Activated CD4-positive, alpha-beta T cell treated with anti-CD3 and anti-CD28 coated beads, Interleukin-2, amount 10 ng/mL, durations not matched to agents 24 days and 14 days (primary cell): ENCODE data around the gene TAF4. TPM values are rescaled to one million over a fixed set of nuclear protein-coding genes. Genes with fewer than 3 reads are reported as not detected.
"Not testable (repeated sequence)": the region's sequence is repeated elsewhere in the genome, so short reads cannot be mapped to it uniquely, and the experiment has no call there.

ENCODE experiments used
- DNase-seq: peaks from one replicate; pipeline ENCODE4 v3.0.0; 2022
- H3K27ac Mint-ChIP-seq: one replicate; pipeline ENCODE4 v1.8.0; 2022; ENCODE audit warnings: mild to moderate bottlenecking, mixed read lengths
- H3K27me3 Mint-ChIP-seq: one replicate; pipeline ENCODE4 v1.8.0; 2022; ENCODE audit warnings: mixed read lengths
- H3K36me3 Mint-ChIP-seq: one replicate; pipeline ENCODE4 v1.8.0; 2022; ENCODE audit warnings: low read depth, mild to moderate bottlenecking, mixed read lengths
- H3K4me1 Mint-ChIP-seq: one replicate; pipeline ENCODE4 v1.8.0; 2021; ENCODE audit warnings: mixed read lengths
- H3K4me3 Mint-ChIP-seq: one replicate; pipeline ENCODE4 v1.8.0; 2022; ENCODE audit warnings: mild to moderate bottlenecking, moderate library complexity, mixed read lengths
- H3K9me3 Mint-ChIP-seq: one replicate; pipeline ENCODE4 v1.8.0; 2021; ENCODE audit warnings: mixed read lengths
- intact Hi-C: fragments of 100-400 bp; cut with micrococcal nuclease; formaldehyde crosslinking; loops from one replicate; pipeline ENCODE4 v1.15.1; 2023
- total RNA-seq: library from RNA; stranded (reverse); gene quantifications from 2 replicates; pipeline ENCODE4 v1.2.3, GENCODE V29; 2022

Gene TAF4
- total RNA-seq, 1 donor from 2014 or later, result 25.6 TPM

DNA sequence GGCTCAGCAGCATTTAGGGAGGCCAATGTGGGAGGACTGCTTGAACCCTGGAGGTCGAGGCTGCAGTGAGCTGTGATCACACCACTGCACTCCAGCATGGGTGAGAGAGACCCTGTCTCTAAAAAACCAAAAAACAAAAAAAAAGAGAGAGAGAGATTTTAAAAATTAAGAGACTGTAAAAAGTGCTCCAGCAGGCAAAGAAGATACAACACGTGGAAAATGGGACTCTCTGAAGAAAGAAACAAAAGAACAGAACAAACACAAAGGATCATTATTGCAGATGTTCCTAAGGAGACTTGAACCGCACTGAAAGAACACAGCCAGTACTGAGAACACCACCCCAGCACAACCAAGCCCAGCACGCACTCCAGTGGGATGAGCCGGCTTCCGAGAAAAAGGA lies 74.2 kb downstream of the TAF4 start:
- Mint-ChIP-seq H3K27me3 (no peaks in the 10 kb centered on the region), H3K27ac (no peak overlapping the region), H3K4me1 (no peaks in the 10 kb centered on the region), H3K4me3 (no peak overlapping the region), H3K36me3 (peaks cover 87% of the 10 kb centered on the region), H3K9me3 (peaks cover 31% of the 10 kb centered on the region)
- DNase-seq, result no peak
- intact Hi-C loops, result no loop called here

- intact Hi-C loops, result no loop called here
- Mint-ChIP-seq H3K4me1 (no peaks in the 10 kb centered on the region), H3K4me3 (no peak overlapping the region), H3K36me3 (peaks cover 86% of the 10 kb centered on the region), H3K27ac (no peak overlapping the region), H3K27me3 (no peaks in the 10 kb centered on the region), H3K9me3 (peaks cover 31% of the 10 kb centered on the region)
- DNase-seq, result no peak
These were observed 75.2 kb downstream of the TAF4 start for GRCh38 chr20:61990484-61990883.

DNA sequence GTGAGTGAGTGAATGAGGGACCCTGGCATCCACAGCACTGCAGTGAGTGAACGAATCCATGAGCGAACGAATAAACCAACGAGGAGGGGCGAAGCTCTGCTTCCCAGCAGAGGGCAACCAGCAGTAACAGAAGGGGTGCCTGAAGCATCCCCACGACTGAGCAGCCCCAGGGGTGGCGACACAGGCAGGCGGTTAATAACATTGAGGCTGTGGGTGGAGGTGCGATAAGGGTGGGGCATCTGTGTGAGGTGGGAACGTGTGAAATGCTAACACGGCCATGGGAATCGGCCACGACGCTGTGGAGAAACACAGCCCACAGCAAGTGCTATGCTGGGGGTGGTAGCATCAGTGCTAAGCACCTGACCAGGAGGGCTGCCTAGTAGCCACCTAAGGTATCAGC lies 75.9 kb downstream of the TAF4 start:
- Mint-ChIP-seq H3K4me1 (no peaks in the 10 kb centered on the region), H3K27ac (no peak overlapping the region), H3K4me3 (no peak overlapping the region), H3K36me3 (peaks cover 84% of the 10 kb centered on the region), H3K27me3 (no peaks in the 10 kb centered on the region), H3K9me3 (peaks cover 31% of the 10 kb centered on the region)
- intact Hi-C loops, result no loop called here
- DNase-seq, result no peak

DNA sequence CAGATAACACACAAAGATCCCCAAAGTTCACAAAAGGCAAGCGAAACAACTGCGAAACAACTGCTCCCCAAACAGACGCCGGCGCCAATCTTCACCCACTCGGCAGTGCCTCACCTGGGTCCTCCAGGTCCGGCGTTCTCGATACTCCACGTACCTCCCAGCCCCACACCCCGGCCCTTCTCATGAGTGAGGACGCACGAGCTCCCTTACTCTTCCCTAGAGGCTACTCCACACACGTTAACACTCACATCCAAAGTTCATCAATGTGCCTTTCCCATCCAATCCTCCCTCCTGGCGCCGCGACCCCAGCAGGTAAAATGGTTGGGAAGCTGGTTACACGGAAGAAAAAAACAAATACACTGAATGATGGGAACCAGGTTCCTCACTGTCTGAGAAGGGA lies 77.0 kb downstream of the TAF4 start:
- Mint-ChIP-seq H3K27ac (no peak overlapping the region), H3K27me3 (no peaks in the 10 kb centered on the region), H3K9me3 (peaks cover 26% of the 10 kb centered on the region), H3K4me1 (no peaks in the 10 kb centered on the region), H3K36me3 (peaks cover 84% of the 10 kb centered on the region), H3K4me3 (no peak overlapping the region)
- no peak for DNase-seq
- intact Hi-C loops, result no loop called here

DNA sequence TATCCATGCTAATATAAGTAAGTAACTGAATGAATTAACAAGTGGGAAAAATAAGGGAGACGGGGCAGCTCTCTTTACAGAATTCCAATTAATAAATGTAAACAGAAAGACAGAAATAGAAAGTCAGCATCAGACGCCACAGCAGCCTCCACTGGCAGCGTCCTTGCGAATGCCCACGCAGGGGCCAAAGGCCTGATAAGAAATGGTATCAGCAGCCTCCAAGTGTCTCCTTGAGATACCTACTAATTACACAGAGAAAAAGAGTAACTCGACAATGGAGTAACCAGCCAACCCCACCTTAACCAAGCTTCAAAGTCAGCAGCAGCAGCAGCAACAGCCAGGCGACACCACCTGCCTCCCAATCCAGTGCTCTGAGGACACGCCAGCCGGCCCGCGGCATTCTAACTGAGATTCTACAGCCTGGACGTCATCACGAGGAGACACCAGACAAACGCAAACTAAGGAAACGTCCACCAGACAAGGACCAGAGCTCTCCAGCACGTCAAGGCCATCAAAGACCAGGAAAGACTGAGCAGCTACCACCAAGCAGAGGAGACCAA lies 78.8 kb downstream of the TAF4 start:
- intact Hi-C loops, result no loop called here
- Mint-ChIP-seq H3K27ac (no peak overlapping the region), H3K4me3 (no peak overlapping the region), H3K36me3 (peaks cover 77% of the 10 kb centered on the region), H3K27me3 (no peaks in the 10 kb centered on the region), H3K9me3 (peaks cover 18% of the 10 kb centered on the region), H3K4me1 (peaks cover 3% of the 10 kb centered on the region)
- no peak for DNase-seq

DNA sequence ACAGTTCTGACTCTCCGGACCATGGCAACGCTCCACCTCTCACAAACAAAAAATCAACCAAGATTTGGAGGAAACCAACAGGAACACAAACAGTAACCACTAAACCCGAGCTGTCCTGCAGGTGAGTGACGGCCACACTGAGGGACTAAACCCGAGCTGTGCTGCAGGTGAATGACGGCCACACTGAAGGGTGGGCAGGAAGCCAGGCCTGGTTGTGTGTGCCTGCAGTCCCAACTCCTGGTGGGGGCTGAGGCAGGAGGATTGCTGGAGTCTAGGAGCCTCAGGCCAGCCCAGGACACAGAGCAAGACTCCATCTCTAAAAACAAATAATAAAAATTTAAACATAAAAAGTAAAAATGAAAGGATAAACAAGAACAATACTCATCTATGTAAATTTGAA lies 80.6 kb downstream of the TAF4 start:
- Mint-ChIP-seq H3K27me3 (no peaks in the 10 kb centered on the region), H3K36me3 (peaks cover 74% of the 10 kb centered on the region), H3K4me3 (no peak overlapping the region), H3K9me3 (peaks cover 14% of the 10 kb centered on the region), H3K27ac (no peak overlapping the region), H3K4me1 (peaks cover 7% of the 10 kb centered on the region)
- no peak for DNase-seq
- intact Hi-C loops, result no loop called here

GRCh38 chr20:61984431-61984830 lies 81.2 kb downstream of the TAF4 start:
- H3K4me1 Mint-ChIP-seq, intact Hi-C loops, DNase-seq, H3K27ac Mint-ChIP-seq, H3K27me3 Mint-ChIP-seq, H3K4me3 Mint-ChIP-seq: not testable (repeated sequence)
- Mint-ChIP-seq H3K9me3 (peaks cover 14% of the 10 kb centered on the region), H3K36me3 (peaks cover 68% of the 10 kb centered on the region)

DNA sequence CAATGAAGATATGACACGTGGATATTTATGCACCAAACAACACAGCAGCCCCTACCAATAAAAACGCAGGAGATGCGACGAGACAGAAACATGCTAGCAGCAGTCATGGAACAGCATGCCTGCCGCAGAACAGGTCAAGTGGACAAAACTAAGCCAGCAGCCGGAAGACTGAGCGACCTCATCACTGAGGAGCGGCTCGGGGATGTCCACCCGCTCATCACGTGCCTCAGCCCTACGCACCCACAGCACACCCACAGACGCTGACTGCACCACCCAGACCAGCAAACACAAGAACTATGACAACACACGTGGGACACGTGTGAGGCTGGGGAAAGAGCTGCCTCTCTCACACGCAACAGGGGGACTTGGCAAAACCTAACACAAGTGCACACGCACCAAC lies 81.7 kb downstream of the TAF4 start:
- Mint-ChIP-seq H3K9me3 (peaks cover 14% of the 10 kb centered on the region), H3K4me1 (peaks cover 7% of the 10 kb centered on the region), H3K4me3 (no peak overlapping the region), H3K36me3 (peaks cover 65% of the 10 kb centered on the region), H3K27me3 (no peaks in the 10 kb centered on the region), H3K27ac (no peak overlapping the region)
- no peak for DNase-seq
- intact Hi-C loops, result no loop called here

DNA sequence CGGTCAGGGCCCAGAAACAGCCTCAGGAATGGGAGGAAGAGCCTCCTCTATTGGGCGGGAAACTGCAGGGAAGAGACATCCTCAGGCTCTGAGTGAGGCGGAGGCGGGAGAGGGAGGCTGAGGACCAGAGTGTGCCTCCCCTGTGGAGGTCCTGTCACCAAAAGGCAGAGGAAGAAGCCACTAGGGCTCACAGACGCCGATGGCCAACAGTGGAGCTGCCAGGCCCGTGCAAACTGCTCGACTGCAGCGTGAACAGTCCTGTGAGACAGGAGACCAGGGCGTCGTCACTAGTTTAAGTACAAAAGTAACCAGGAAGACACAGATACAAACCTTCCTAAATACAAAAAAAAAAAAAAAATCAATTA lies 82.7 kb downstream of the TAF4 start:
- peaks cover 14% of the 10 kb centered on the region for H3K9me3 Mint-ChIP-seq
- H3K27me3 Mint-ChIP-seq, result no peaks in the 10 kb centered on the region
- no peak overlapping the region for H3K4me3 Mint-ChIP-seq
- no peak for DNase-seq
- no peak overlapping the region for H3K27ac Mint-ChIP-seq
- peaks cover 57% of the 10 kb centered on the region for H3K36me3 Mint-ChIP-seq
- H3K4me1 Mint-ChIP-seq, result peaks cover 7% of the 10 kb centered on the region
- intact Hi-C loops, result no loop called here

GRCh38 chr20:61982191-61982950 lies 83.3 kb downstream of the TAF4 start:
- Mint-ChIP-seq H3K4me1 (peaks cover 7% of the 10 kb centered on the region), H3K27me3 (no peaks in the 10 kb centered on the region), H3K36me3 (peaks cover 51% of the 10 kb centered on the region), H3K4me3 (no peak overlapping the region), H3K9me3 (peaks cover 13% of the 10 kb centered on the region), H3K27ac (peak overlapping the region; percentile 75)
- intact Hi-C loops, result no loop called here
- DNase-seq, result no peak

DNA sequence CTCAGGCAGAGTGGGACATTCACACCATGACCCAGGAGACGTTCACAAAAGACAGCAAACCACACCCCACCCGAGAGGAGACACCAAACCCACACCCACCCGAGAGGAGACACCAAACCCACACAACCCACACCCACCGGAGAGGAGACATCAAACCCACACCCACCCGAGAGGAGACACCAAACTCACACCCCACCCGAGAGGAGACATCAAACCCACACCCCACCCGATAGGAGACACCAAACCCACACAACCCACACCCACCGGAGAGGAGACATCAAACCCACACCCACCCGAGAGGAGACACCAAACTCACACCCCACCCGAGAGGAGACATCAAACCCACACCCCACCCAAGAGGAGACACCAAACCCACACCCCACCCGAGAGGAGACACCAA lies 84.0 kb downstream of the TAF4 start:
- intact Hi-C loops, H3K27me3 Mint-ChIP-seq, H3K9me3 Mint-ChIP-seq, H3K4me3 Mint-ChIP-seq, H3K4me1 Mint-ChIP-seq, DNase-seq: not testable (repeated sequence)
- Mint-ChIP-seq H3K27ac (peak overlapping the region; percentile 72), H3K36me3 (peaks cover 44% of the 10 kb centered on the region)

DNA sequence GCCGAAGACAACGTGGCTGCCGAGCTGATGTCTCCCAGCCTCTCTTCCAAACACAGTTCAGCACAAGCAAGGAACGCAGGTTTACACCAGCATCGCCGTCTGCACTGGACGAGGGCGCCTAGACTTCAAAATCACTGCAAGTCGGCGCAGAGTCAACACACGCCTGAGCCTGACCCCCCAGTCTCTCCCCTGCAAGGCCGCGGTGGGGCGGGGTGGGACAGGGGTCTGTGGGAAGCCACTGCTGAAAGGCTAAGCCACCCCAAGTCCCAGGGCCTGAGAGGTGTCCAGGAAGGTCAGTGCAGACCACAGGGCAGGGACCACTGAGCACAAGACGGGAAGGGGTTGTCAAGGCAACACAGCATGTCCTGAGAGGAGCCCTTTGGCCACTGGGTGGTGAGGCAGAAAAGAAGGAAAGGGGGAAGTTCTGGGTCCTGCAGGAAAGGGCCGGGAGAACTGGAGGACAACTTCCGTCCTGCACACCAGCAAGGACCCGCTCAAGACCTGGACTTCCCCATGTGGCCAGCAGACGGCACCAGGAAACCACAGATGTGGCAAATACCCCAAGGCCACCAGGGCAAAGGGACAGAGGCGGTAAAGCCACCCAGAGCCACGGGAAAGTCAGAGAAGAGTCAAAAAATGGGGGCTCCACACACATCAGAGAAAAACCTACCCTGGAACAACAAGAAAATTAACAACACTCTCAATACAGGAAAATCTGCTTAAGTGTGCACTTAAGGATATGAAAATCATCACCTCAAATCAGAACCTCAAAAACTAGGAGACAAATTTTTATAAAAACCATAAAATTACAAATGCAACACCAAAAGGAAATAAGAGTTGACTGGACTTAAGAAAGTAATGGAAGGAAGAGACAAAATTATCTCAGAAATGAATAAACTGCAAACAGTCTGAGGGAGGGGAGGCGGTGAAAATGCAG lies 84.8 kb downstream of the TAF4 start:
- peaks cover 6% of the 10 kb centered on the region for H3K9me3 Mint-ChIP-seq
- DNase-seq, result no peak
- H3K36me3 Mint-ChIP-seq, result peaks cover 42% of the 10 kb centered on the region
- H3K27ac Mint-ChIP-seq, result peak overlapping the region; percentile 72
- intact Hi-C loops, result no loop called here
- H3K27me3 Mint-ChIP-seq, result no peaks in the 10 kb centered on the region
- H3K4me1 Mint-ChIP-seq, result peaks cover 7% of the 10 kb centered on the region
- H3K4me3 Mint-ChIP-seq, result no peak overlapping the region

DNA sequence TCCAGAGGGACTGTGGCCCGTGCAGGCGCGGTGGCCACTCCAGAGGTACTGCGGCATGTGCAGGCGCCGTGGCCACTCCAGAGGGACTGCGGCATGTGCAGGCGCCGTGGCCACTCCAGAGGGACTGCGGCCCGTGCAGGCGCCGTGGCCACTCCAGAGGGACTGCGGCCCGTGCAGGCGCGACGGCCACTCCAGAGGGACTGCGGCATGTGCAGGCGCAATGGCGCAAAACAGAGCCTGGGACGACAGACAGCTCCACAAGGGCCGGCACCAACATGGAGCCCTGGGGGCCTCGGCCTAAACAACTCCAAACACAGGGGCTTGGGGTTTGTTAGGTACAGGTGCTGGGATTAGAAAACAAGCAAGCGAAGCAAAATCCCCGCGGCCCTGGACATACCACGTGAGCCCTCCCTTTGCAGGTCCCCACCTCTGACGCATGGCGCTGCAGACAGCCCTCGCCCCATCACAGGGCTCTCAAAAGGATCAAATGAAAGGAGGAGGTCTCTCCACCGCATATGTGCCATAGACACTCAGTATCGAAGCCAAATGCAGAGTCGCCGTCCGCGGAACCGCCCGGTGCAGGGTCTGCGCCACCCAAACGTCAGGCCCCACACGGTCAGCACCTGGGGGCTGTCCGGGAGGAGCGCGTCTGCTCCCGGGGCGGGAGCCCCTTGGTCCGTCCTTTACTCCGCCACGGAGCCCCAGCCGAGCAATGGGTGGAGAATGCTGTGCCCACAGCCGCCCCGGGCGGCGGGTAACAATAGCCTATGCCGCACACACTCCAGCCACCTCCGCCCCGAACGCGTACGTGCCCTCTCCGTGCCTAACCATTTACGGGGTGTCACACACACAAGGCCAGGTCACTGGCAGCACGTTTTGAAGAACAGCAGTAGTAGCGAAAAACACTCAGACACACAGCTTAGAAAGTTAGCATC lies 85.7 kb downstream of the TAF4 start:
- DNase-seq, result no peak
- Mint-ChIP-seq H3K36me3 (peaks cover 38% of the 10 kb centered on the region), H3K9me3 (peaks cover 6% of the 10 kb centered on the region), H3K27me3 (no peaks in the 10 kb centered on the region), H3K4me1 (peaks cover 7% of the 10 kb centered on the region), H3K27ac (no peak overlapping the region), H3K4me3 (no peak overlapping the region)
- intact Hi-C loops, result no loop called here
